HCT116 (cell line): ENCODE results near the gene COL23A1. TPM values are rescaled to one million over a fixed set of nuclear protein-coding genes. Genes with fewer than 3 reads are reported as not detected.

Experiments used
- ATAC-seq: fragments of 200-7000 bp; cut with Tn5 transposase; 2 replicates; pipeline ENCODE4 v1.9.1; 2020; ENCODE audit warnings: mild to moderate bottlenecking, moderate library complexity
- BruUV-seq: library from RNA; stranded (reverse); fragments of 400-500 nt; replicated peaks from 2 replicates; lab custom pipeline; 2021; lab: Mats Ljungman, UMichigan
- CTCF ChIA-PET: fragments of 300-600 bp; sonication (Branson Sonifier 250); formaldehyde crosslinking; loops from one replicate; lab custom pipeline; 2021; ENCODE audit warnings: antibody characterized with exemption; lab: Charles Lee
- POLR2A ChIA-PET: fragments of 300-600, 350-600 bp; sonication (Branson Sonifier 250); formaldehyde crosslinking; loops from one replicate; lab custom pipeline; 2021; ENCODE audit warnings: antibody characterized with exemption; lab: Charles Lee
- RAD21 ChIA-PET, 2 experiments: fragments of 300-600 bp; sonication (Branson Sonifier 250); formaldehyde crosslinking; loops; one replicate each; lab custom pipeline; 2023; ENCODE audit warnings: low total read pairs in 2 of 2; ENCODE audit not compliant: uncharacterized antibody in 2 of 2, unreplicated experiment in 2 of 2, low non-redundant PET in 1 of 2; lab: Charles Lee
- DNase-seq: peaks from one replicate; pipeline ENCODE4 v3.0.0-alpha.2; 2010; ENCODE audit warnings: low read depth, low spot score
- H2AFZ ChIP-seq: fragments of 200-600 bp; shearing (Covaris generic), sonication (generic); 2 replicates; pipeline ENCODE4 v1.6.1; 2017; ENCODE audit warnings: low read depth, mixed run types, mixed read lengths, antibody characterized with exemption, low read length; ENCODE audit not compliant: poor library complexity, severe bottlenecking
- H3K27ac ChIP-seq: 2 replicates; pipeline ENCODE4 v1.5.1; 2012; ENCODE audit warnings: low read depth, low read length
- H3K27me3 ChIP-seq: fragments of 200-600 bp; sonication (generic); 2 replicates; pipeline ENCODE4 v1.6.1; 2016; ENCODE audit warnings: mixed run types, low read length, mixed read lengths; ENCODE audit not compliant: insufficient read depth
- H3K36me3 ChIP-seq, 2 experiments: fragments of 200-500 bp in 1 of 2; fragments of 200-600 bp in 1 of 2; sonication (Bioruptor generic) in 1 of 2; sonication (generic) in 1 of 2; 2 replicates each; pipeline versions ENCODE4 v1.5.1 to v1.6.1; 2014 to 2016; ENCODE audit warnings: low read length in 2 of 2, inconsistent platforms in 1 of 2, mixed read lengths in 1 of 2, mixed run types in 1 of 2; ENCODE audit not compliant: insufficient read depth in 2 of 2, control insufficient read depth in 1 of 2
- H3K4me1 ChIP-seq, 2 experiments: fragments of 200-600 bp in 1 of 2; sonication (generic) in 1 of 2; 2 replicates each; pipeline versions ENCODE4 v1.5.1 to v1.6.1; 2012 to 2017; ENCODE audit warnings: low read length in 2 of 2, inconsistent platforms in 1 of 2, mild to moderate bottlenecking in 1 of 2, mixed read lengths in 1 of 2, mixed run types in 1 of 2, moderate library complexity in 1 of 2; ENCODE audit not compliant: insufficient read depth in 2 of 2, control insufficient read depth in 1 of 2
- H3K4me2 ChIP-seq: fragments of 200-600 bp; sonication (generic); 2 replicates; pipeline ENCODE4 v1.6.1; 2017; ENCODE audit warnings: mixed run types, low read length, mixed read lengths
- H3K4me3 ChIP-seq, 2 experiments: fragments of 200-600 bp in 1 of 2; sonication (generic) in 1 of 2; replicated peaks in 1 of 2; 2 replicates each; pipeline ENCODE4 v1.5.1; 2011 to 2016; ENCODE audit warnings: low read length in 2 of 2, control low read depth in 1 of 2, low read depth in 1 of 2, mild to moderate bottlenecking in 1 of 2, mixed read lengths in 1 of 2, mixed run types in 1 of 2
- H3K79me2 ChIP-seq: fragments of 200-600 bp; sonication (generic); 2 replicates; pipeline ENCODE4 v1.6.1; 2017; ENCODE audit warnings: mild to moderate bottlenecking, mixed run types, low read length, moderate library complexity, mixed read lengths; ENCODE audit not compliant: insufficient read depth
- H3K9ac ChIP-seq: fragments of 200-600 bp; sonication (generic); 2 replicates; pipeline ENCODE4 v1.6.1; 2016; ENCODE audit warnings: low read length, mixed read lengths
- H3K9me2 ChIP-seq: fragments of 200-600 bp; sonication (generic), shearing (Covaris generic); 2 replicates; pipeline ENCODE4 v1.6.1; 2017; ENCODE audit warnings: mixed run types, mild to moderate bottlenecking, moderate library complexity; ENCODE audit not compliant: insufficient read depth
- H3K9me3 ChIP-seq, 2 experiments: fragments of 200-500 bp in 1 of 2; fragments of 200-600 bp in 1 of 2; sonication (Bioruptor generic) in 1 of 2; sonication (generic) in 1 of 2; 2 replicates each; pipeline ENCODE4 v1.6.1; 2014 to 2017; ENCODE audit warnings: low read length in 2 of 2, mixed read lengths in 2 of 2, inconsistent platforms in 1 of 2, low read depth in 1 of 2, mild to moderate bottlenecking in 1 of 2, mixed run types in 1 of 2, moderate library complexity in 1 of 2; ENCODE audit not compliant: control insufficient read depth in 1 of 2, insufficient read depth in 1 of 2
- H4K20me1 ChIP-seq: fragments of 200-600 bp; sonication (generic), shearing (Covaris generic); 2 replicates; pipeline ENCODE4 v1.6.1; 2017; ENCODE audit warnings: mixed run types, mild to moderate bottlenecking, moderate library complexity; ENCODE audit not compliant: insufficient read depth
- ATF3 ChIP-seq: IDR thresholded peaks from 2 replicates; pipeline ENCODE4 v1.6.1; 2012
- CBX3 ChIP-seq: IDR thresholded peaks from 2 replicates; pipeline ENCODE4 v1.6.1; 2012; ENCODE audit warnings: low read depth
- CTCF ChIP-seq, 3 experiments: fragments of 200-600 bp in 1 of 3; sonication (generic) in 1 of 3; IDR thresholded peaks in 2 of 3; conservative IDR thresholded peaks in 1 of 3; 2 replicates each; pipeline ENCODE4 v1.5.1; 2012 to 2017; ENCODE audit warnings: low read depth in 2 of 3, low read length in 2 of 3, antibody characterized with exemption in 1 of 3, borderline replicate concordance in 1 of 3, control low read depth in 1 of 3, mild to moderate bottlenecking in 1 of 3, mixed read lengths in 1 of 3, mixed run types in 1 of 3, moderate library complexity in 1 of 3; ENCODE audit not compliant: insufficient read depth in 1 of 3
- EGR1 ChIP-seq: IDR thresholded peaks from 2 replicates; pipeline ENCODE4 v1.6.1; 2012; ENCODE audit warnings: low read depth
- ELF1 ChIP-seq: IDR thresholded peaks from 2 replicates; pipeline ENCODE4 v1.6.1; 2012; ENCODE audit warnings: low read depth, borderline replicate concordance
- EZH2 ChIP-seq: fragments of 200-600 bp; sonication (generic); IDR thresholded peaks from 2 replicates; pipeline ENCODE4 v1.6.1; 2017; ENCODE audit warnings: antibody characterized with exemption, mixed run types
- MAX ChIP-seq: IDR thresholded peaks from 2 replicates; pipeline ENCODE4 v1.6.1; 2012
- RAD21 ChIP-seq: IDR thresholded peaks from 2 replicates; pipeline ENCODE4 v1.6.1; 2012; ENCODE audit warnings: low read depth, mild to moderate bottlenecking
- REST ChIP-seq: IDR thresholded peaks from 2 replicates; pipeline ENCODE4 v1.6.1; 2012; ENCODE audit warnings: low read depth
- SIN3A ChIP-seq: IDR thresholded peaks from 2 replicates; pipeline ENCODE4 v1.6.1; 2012; ENCODE audit warnings: low read depth
- SP1 ChIP-seq: IDR thresholded peaks from 2 replicates; pipeline ENCODE4 v1.6.1; 2012; ENCODE audit warnings: low read depth
- SRF ChIP-seq: IDR thresholded peaks from 2 replicates; pipeline ENCODE4 v1.6.1; 2012; ENCODE audit warnings: low read depth
- YY1 ChIP-seq: IDR thresholded peaks from 2 replicates; pipeline ENCODE4 v1.6.1; 2011; ENCODE audit warnings: low read length, low read depth, moderate library complexity, mild to moderate bottlenecking; ENCODE audit not compliant: insufficient replicate concordance; ENCODE audit errors: extremely low read depth
- ZNF274 ChIP-seq: fragments of 200-500 bp; sonication (Bioruptor generic); IDR thresholded peaks from 2 replicates; pipeline ENCODE4 v1.6.1; 2014; ENCODE audit warnings: mild to moderate bottlenecking, low read depth, low read length, inconsistent platforms
- intact Hi-C: fragments of 100-400 bp; cut with micrococcal nuclease; formaldehyde crosslinking; loops from 2 replicates; pipeline ENCODE4 v1.10.0; 2022
- total RNA-seq: library from RNA; stranded (reverse); gene quantifications from one replicate; pipeline ENCODE4 v1.2.1, GENCODE V29; 2021; ENCODE audit not compliant: unreplicated experiment

COL23A1 gene
- total RNA-seq, 1 experiment from 2014 or later = not detected

- CTCF ChIA-PET = interaction anchor here (1.0 kb wide), 1 partner anchor 18 kb away, joined by 3 read pairs; no protein-coding TSS in a partner anchor
- no peaks in the 10 kb centered on the region for H4K20me1 ChIP-seq
- no peak overlapping the region for H3K9ac ChIP-seq
- H3K4me1 ChIP-seq = no peaks in the 10 kb centered on the region
- POLR2A ChIA-PET = no interaction called here
- no peak overlapping the region for H2AFZ ChIP-seq
- peaks cover 0 to 11% of the 10 kb centered on the region in 2 experiments; a peak in 1 of 4 replicates for H3K9me3 ChIP-seq
- no peak overlapping the region for H3K4me2 ChIP-seq
- no peak overlapping the region for H3K27ac ChIP-seq
- ATAC-seq (no peak), DNase-seq (no peak)
- TF ChIP-seq EZH2 (no peak), YY1 (no peak), SRF (no peak), ZNF274 (no peak), MAX (no peak), ELF1 (no peak), RAD21 (no peak), CBX3 (no peak), CTCF (IDR thresholded peaks at IDR 0.05 in 2 of 3, conservative IDR thresholded peaks at IDR 0.05 in 1 of 3; ENCODE audit: borderline replicate concordance in 1 of 3, insufficient read depth in 1 of 3, low read depth in 2 of 3, low read length in 2 of 3) (no peak), ATF3 (no peak), EGR1 (no peak), SIN3A (no peak), REST (no peak), SP1 (no peak)
- RAD21 ChIA-PET = no interaction called here
- H3K9me2 ChIP-seq = no peaks in the 10 kb centered on the region
- no peaks in the 10 kb centered on the region for H3K79me2 ChIP-seq
- no peak overlapping the region for H3K4me3 ChIP-seq
- no peaks in the 10 kb centered on the region for H3K36me3 ChIP-seq
- no TSS peak for BruUV-seq
- H3K27me3 ChIP-seq = peaks cover 4% of the 10 kb centered on the region; the same call in 1 of the 2 replicates
- intact Hi-C loops = loop anchor here (2.0 kb wide), 1 partner anchor 550 kb away; no protein-coding TSS in a partner anchor
These were observed 305.2 kb downstream of the COL23A1 start for GRCh38 chr5:178284996-178285395.
